OCI-LY1 (cell line): Measurements from ENCODE around the gene ATP5PO.

ENCODE experiments used
- H2AFZ ChIP-seq: fragments of 200-600 bp; sonication (generic), shearing (Covaris generic); 2 replicates; pipeline ENCODE4 v1.6.0; 2014; ENCODE audit warnings: antibody characterized with exemption, mild to moderate bottlenecking, low read length
- H3F3A ChIP-seq: fragments of 200-600 bp; sonication (generic), shearing (Covaris generic); 2 replicates; pipeline ENCODE4 v1.6.0; 2014; ENCODE audit warnings: mild to moderate bottlenecking, antibody characterized with exemption, low read length, moderate library complexity; ENCODE audit not compliant: insufficient read depth
- H3K27ac ChIP-seq: fragments of 200-600 bp; sonication (generic); 2 replicates; pipeline ENCODE4 v1.5.1; 2014; ENCODE audit warnings: low read length, mixed run types, mild to moderate bottlenecking, low read depth; ENCODE audit not compliant: poor library complexity, severe bottlenecking
- H3K27me3 ChIP-seq: fragments of 200-600 bp; sonication (generic); 2 replicates; pipeline ENCODE4 v1.6.0; 2014; ENCODE audit warnings: antibody characterized with exemption, mild to moderate bottlenecking, low read length, moderate library complexity; ENCODE audit not compliant: insufficient read depth
- H3K36me3 ChIP-seq: fragments of 200-600 bp; sonication (generic); 2 replicates; pipeline ENCODE4 v1.6.1; 2014; ENCODE audit warnings: mild to moderate bottlenecking, antibody characterized with exemption, low read length, moderate library complexity, mixed read lengths; ENCODE audit not compliant: insufficient read depth
- H3K4me1 ChIP-seq: fragments of 200-600 bp; sonication (generic); 2 replicates; pipeline ENCODE4 v1.5.1; 2014; ENCODE audit warnings: mild to moderate bottlenecking, low read length, moderate library complexity; ENCODE audit not compliant: insufficient read depth, severe bottlenecking
- H3K4me2 ChIP-seq: fragments of 200-600 bp; sonication (generic), shearing (Covaris generic); 2 replicates; pipeline ENCODE4 v1.6.1; 2014; ENCODE audit warnings: low read length
- H3K4me3 ChIP-seq: fragments of 200-600 bp; sonication (generic); 2 replicates; pipeline ENCODE4 v1.5.1; 2014; ENCODE audit warnings: low read length, low read depth, mild to moderate bottlenecking, mixed read lengths; ENCODE audit not compliant: poor library complexity, severe bottlenecking
- H3K79me2 ChIP-seq: fragments of 200-600 bp; shearing (Covaris generic); 2 replicates; pipeline ENCODE4 v1.6.1; 2016; ENCODE audit warnings: mixed run types, low read length, mixed read lengths; ENCODE audit not compliant: insufficient read depth
- H3K9ac ChIP-seq: fragments of 200-600 bp; sonication (generic), shearing (Covaris generic); 2 replicates; pipeline ENCODE4 v1.6.1; 2014; ENCODE audit warnings: mild to moderate bottlenecking, low read length, mixed read lengths
- H3K9me2 ChIP-seq: fragments of 200-600 bp; sonication (generic), shearing (Covaris generic); 2 replicates; pipeline ENCODE4 v1.6.1; 2014; ENCODE audit warnings: low read depth, mild to moderate bottlenecking, low read length, mixed read lengths
- H3K9me3 ChIP-seq: fragments of 200-600 bp; shearing (Covaris generic); 2 replicates; pipeline ENCODE4 v1.6.1; 2014; ENCODE audit warnings: low read length, mixed read lengths
- H4K20me1 ChIP-seq: fragments of 200-600 bp; sonication (generic), shearing (Covaris generic); 2 replicates; pipeline ENCODE4 v1.6.0; 2016; ENCODE audit warnings: mild to moderate bottlenecking, low read length; ENCODE audit not compliant: insufficient read depth
- CTCF ChIP-seq: fragments of 200-600 bp; sonication (generic), shearing (Covaris generic); IDR thresholded peaks from 2 replicates; pipeline ENCODE4 v1.5.1; 2017; ENCODE audit warnings: mild to moderate bottlenecking, antibody characterized with exemption, low read length, moderate library complexity, mixed read lengths
- EZH2 ChIP-seq: fragments of 200-600 bp; sonication (generic), shearing (Covaris generic); IDR thresholded peaks from 2 replicates; pipeline ENCODE4 v1.8.0; 2017; ENCODE audit warnings: borderline replicate concordance, mixed run types, mild to moderate bottlenecking, antibody characterized with exemption, low read length, moderate library complexity, mixed read lengths

Gene ATP5PO

GRCh38 chr21:33892853-33893252 is 22.8 kb downstream of the ATP5PO start:
- Histone ChIP-seq H4K20me1 (no peaks in the 10 kb centered on the region), H3K27me3 (peaks cover 8% of the 10 kb centered on the region; the same call in 1 of the 2 replicates), H3K4me1 (peaks cover 3% of the 10 kb centered on the region), H3K4me2 (no peak overlapping the region), H3K27ac (no peak overlapping the region), H2AFZ (no peak overlapping the region), H3K9me2 (no peaks in the 10 kb centered on the region), H3K9me3 (no peaks in the 10 kb centered on the region), H3F3A (no peaks in the 10 kb centered on the region), H3K36me3 (no peaks in the 10 kb centered on the region), H3K79me2 (no peaks in the 10 kb centered on the region), H3K4me3 (no peak overlapping the region), H3K9ac (no peak overlapping the region)
- no peak for TF ChIP-seq CTCF
- no peak for TF ChIP-seq EZH2

DNA sequence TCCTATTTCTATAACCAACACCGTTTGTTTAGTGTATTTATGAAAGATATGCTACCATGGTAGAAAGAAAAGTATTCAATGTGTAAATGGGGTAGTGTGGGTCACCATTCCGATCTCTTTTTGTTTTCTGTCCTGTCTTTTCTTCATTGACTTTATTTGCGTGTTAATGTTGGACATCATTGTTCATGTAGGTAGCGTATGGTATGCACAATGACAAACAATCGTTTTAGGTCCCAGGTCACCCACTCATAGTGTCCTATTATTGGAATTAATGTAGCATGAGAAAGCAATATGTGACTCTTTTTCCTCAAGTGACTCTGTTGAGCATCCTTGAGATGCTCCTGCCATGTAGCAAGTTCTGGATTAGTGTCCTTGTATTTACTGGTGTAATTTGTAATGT is 25.4 kb downstream of the ATP5PO start:
- Histone ChIP-seq H3K4me3 (no peak overlapping the region), H3K9me3 (no peaks in the 10 kb centered on the region), H2AFZ (no peak overlapping the region), H3K4me1 (peaks cover 3% of the 10 kb centered on the region), H3F3A (no peaks in the 10 kb centered on the region), H3K4me2 (no peak overlapping the region), H3K9ac (no peak overlapping the region), H3K27me3 (peaks cover 8% of the 10 kb centered on the region; the same call in 1 of the 2 replicates), H4K20me1 (no peaks in the 10 kb centered on the region), H3K27ac (no peak overlapping the region), H3K79me2 (no peaks in the 10 kb centered on the region), H3K36me3 (no peaks in the 10 kb centered on the region), H3K9me2 (no peaks in the 10 kb centered on the region)
- TF ChIP-seq EZH2 (no peak), CTCF (no peak)

GRCh38 chr21:33886321-33886720 is 29.3 kb downstream of the ATP5PO start:
- Histone ChIP-seq H3K4me1 (no peaks in the 10 kb centered on the region), H3K9ac (no peak overlapping the region), H2AFZ (no peak overlapping the region), H3K27me3 (peaks cover 8% of the 10 kb centered on the region; the same call in 1 of the 2 replicates), H3K36me3 (no peaks in the 10 kb centered on the region), H3K4me2 (no peak overlapping the region), H3K9me2 (no peaks in the 10 kb centered on the region), H3K4me3 (no peak overlapping the region), H3F3A (no peaks in the 10 kb centered on the region), H3K9me3 (no peaks in the 10 kb centered on the region), H3K27ac (no peak overlapping the region), H4K20me1 (no peaks in the 10 kb centered on the region), H3K79me2 (no peaks in the 10 kb centered on the region)
- TF ChIP-seq EZH2 (no peak), CTCF (no peak)
